Cardiac fibroblast (primary cell): ENCODE data around the gene ATP10A.
A peak's percentile ranks its signal among the peaks of the same experiment; 100 is the strongest.

Experiments used
- DNase-seq, 2 donors: peaks; one replicate each; pipeline versions ENCODE4 v3.0.0 to v3.0.0-alpha.2; 2010; ENCODE audit warnings: low read depth in 2 of 2
- H3K4me3 ChIP-seq, 2 donors: replicated peaks in 1 of 2; 1 replicate in 1 of 2; 2 replicates in 1 of 2; pipeline ENCODE4 v1.5.1; 2011; ENCODE audit warnings: low read depth in 2 of 2, low read length in 2 of 2, mild to moderate bottlenecking in 2 of 2, moderate library complexity in 1 of 2
- CTCF ChIP-seq: IDR thresholded peaks from one replicate; pipeline ENCODE4 v1.5.1; 2011; ENCODE audit warnings: low read depth, mild to moderate bottlenecking, low read length, inconsistent platforms

The ATP10A gene

GRCh38 chr15:25790000-25790660 lies 73.0 kb downstream of the ATP10A start:
- peak; percentile 74 to 94 for DNase-seq
- H3K4me3 ChIP-seq: no peak overlapping the region
- peak; percentile 8 for TF ChIP-seq CTCF

GRCh38 chr15:25789616-25789999 lies 73.5 kb downstream of the ATP10A start:
- no peak for DNase-seq
- no peak overlapping the region for H3K4me3 ChIP-seq

GRCh38 chr15:25789211-25789610 lies 73.9 kb downstream of the ATP10A start:
- DNase-seq: peak; percentile 21 to 32

More at GRCh38 chr15:25789616-25789999, 73.5 kb downstream of the ATP10A start:
- TF ChIP-seq CTCF: no peak

GRCh38 chr15:25787855-25788520 lies 75.1 kb downstream of the ATP10A start:
- peak; percentile 20 to 48 for DNase-seq
- H3K4me3 ChIP-seq: peak overlapping the region in 1 of 2 donors; percentile 3
- TF ChIP-seq CTCF: no peak

More at GRCh38 chr15:25789211-25789610, 73.9 kb downstream of the ATP10A start:
- TF ChIP-seq CTCF: no peak
- H3K4me3 ChIP-seq: no peak overlapping the region

GRCh38 chr15:25787381-25787780 lies 75.7 kb downstream of the ATP10A start:
- no peak overlapping the region for H3K4me3 ChIP-seq
- no peak for TF ChIP-seq CTCF
- peak in 1 of 2 donors; percentile 43 for DNase-seq

- DNase-seq: no peak
- no peak for TF ChIP-seq CTCF
- no peak overlapping the region for H3K4me3 ChIP-seq
Measured at GRCh38 chr15:25786040-25786439, 77.1 kb downstream of the ATP10A start.
